Endometrial microvascular endothelial cells (primary cell): ENCODE measurements around the gene P2RY6. TPM values are rescaled to one million over a fixed set of nuclear protein-coding genes. Genes with fewer than 3 reads are reported as not detected.

Experiments used
- in situ Hi-C: cut with HindIII; loops from 2 replicates; pipeline ENCODE4 v1.10.0; 2017; ENCODE audit warnings: low sequenced_read_pairs, low pct_unique_long_range_greater_than_20kb; ENCODE audit errors: inconsistent ontology term
- total RNA-seq: library from RNA; depleted of rRNA; stranded (reverse); fragments of >200 nt; gene quantifications from one replicate; pipeline ENCODE4 v1.2.3, GENCODE V29; 2015; ENCODE audit errors: inconsistent ontology term

P2RY6 gene
- total RNA-seq, 1 donor from 2014 or later, result not detected

DNA sequence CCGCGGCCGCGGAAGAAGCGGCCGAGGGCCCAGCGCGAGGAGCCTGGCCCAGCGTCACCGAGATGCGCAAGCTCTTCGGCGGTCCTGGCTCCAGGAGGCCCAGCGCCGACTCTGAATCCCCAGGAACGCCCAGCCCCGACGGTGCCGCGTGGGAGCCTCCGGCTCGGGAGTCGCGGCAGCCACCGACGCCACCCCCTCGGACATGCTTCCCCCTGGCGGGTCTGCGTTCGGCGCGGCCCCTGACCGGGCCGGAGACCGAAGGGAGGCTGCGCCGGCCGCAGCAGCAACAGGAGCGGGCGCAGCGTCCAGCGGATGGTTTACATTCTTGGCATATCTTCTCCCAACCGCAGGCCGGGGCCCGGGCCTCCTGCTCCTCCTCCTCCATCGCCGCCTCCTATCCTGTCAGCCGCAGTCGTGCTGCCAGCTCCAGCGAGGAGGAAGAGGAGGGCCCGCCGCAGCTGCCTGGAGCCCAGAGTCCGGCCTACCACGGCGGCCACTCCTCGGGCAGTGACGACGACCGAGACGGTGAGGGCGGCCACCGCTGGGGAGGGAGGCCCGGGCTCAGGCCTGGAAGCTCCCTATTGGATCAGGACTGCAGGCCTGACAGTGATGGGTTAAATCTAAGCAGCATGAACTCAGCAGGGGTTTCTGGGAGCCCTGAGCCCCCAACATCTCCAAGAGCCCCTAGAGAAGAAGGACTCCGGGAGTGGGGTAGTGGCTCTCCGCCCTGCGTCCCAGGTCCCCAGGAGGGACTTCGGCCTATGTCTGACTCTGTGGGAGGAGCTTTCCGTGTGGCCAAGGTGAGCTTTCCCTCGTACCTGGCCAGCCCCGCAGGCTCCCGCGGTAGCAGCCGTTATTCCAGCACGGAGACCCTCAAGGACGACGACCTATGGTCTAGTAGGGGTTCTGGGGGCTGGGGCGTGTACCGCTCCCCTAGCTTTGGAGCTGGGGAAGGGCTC lies 37.1 kb downstream of the P2RY6 start:
- in situ Hi-C loops, result no loop called here

DNA sequence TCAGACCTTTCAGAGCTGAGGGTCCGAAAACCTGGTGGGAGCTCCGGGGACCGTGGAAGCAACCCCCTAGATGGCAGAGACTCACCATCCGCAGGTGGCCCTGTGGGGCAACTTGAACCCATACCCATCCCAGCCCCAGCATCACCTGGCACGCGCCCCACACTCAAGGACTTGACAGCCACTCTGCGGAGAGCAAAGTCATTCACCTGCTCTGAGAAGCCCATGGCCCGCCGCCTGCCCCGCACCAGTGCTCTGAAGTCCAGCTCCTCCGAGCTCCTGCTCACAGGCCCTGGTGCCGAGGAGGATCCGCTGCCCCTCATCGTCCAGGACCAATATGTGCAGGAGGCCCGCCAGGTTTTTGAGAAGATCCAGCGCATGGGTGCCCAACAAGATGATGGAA lies 37.9 kb downstream of the P2RY6 start:
- in situ Hi-C loops, result no loop called here

DNA sequence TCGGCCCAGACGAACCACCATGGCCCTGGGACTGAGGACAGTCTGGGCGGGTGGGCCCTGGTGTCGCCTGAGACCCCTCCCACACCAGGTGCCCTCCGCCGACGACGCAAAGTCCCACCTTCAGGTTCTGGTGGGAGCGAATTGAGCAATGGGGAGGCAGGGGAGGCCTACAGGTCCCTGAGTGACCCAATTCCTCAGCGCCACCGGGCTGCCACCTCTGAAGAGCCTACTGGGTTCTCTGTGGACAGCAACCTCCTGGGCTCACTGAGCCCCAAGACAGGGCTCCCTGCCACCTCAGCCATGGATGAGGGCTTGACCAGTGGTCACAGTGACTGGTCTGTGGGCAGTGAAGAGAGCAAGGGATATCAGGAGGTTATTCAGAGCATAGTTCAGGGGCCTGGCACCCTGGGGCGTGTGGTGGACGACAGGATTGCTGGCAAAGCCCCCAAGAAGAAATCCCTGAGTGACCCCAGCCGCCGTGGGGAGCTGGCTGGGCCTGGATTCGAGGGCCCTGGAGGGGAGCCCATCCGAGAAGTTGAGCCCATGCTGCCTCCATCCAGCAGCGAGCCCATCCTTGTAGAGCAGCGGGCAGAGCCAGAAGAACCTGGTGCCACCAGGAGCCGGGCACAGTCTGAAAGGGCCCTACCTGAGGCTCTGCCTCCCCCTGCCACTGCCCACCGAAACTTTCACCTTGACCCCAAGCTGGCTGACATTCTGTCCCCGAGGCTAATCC lies 38.7 kb downstream of the P2RY6 start:
- in situ Hi-C loops, result no loop called here

DNA sequence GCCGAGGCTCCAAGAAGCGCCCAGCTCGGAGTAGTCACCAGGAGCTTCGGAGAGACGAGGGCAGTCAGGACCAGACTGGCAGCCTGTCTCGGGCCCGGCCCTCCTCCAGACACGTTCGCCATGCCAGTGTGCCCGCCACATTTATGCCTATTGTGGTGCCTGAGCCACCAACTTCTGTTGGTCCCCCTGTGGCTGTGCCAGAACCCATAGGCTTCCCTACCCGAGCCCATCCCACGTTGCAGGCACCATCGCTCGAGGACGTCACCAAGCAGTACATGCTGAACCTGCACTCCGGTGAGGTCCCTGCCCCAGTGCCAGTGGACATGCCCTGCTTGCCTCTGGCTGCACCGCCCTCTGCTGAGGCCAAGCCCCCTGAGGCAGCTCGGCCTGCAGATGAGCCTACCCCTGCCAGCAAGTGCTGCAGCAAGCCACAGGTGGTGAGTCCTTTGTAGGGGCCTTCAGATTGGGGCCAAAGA lies 39.3 kb downstream of the P2RY6 start:
- in situ Hi-C loops, result no loop called here

DNA sequence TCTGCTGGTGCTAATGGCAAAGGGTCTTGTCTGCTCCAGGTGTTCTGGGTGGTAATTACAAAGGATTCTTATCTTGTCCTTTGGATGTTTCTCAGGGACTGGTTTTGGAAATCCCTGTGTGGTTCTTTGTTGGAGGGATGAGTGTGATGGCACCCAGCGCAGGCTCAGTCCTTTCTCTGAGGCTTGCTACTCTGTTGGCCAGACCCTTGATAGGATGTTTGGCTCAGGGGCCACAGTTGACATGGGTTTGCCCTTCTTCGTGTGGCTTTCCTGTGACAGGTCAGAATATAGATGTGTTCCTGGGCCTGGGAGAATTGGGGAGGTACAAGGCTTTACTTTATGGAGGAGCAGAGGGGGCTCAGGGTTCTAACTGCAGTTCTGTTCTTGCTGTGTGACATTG lies 39.9 kb downstream of the P2RY6 start:
- in situ Hi-C loops, result no loop called here

DNA sequence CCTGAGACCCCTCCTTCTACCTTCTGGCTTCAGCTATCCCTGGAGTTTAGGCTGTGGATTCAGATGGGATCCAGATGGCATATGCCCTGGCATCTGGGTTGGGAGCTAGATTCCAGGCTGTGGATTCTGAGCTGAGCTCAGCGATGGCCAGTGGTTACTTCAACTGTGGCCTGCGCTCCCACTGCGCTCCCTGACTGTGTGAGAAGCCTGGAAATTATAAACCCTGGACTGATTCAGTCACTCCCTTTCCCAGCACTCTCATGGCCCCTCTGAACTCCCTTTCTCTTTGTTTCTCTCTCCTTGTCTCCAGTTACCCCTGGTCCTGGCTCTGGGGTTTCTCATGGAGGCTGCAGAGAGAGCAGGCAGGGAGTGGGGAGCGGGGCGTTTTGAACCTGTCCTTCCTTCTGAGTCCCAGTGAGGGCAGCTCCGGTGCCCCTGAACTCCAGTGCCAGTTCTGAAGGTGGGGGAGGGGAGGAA lies 40.8 kb downstream of the P2RY6 start:
- in situ Hi-C loops, result no loop called here

DNA sequence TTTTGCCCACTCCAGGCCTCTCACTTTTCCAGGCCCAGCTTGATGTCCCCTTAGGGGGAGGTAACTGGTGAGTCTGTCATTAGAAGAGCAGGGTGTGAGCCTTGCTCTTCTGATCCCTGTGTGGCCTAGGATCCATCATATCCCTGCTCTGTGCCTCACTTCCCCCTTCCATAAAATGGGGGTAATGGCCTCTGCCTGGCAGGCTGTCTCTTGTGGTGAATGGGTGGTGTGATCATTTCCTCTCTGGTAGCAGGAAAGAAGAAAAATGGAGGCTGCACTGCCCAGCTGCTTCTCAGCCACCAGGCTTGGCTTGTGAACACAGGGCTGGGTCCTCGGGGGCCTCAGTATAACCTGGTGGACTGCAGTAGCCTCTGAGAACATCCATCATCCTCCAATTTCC lies 41.5 kb downstream of the P2RY6 start:
- in situ Hi-C loops, result no loop called here

DNA sequence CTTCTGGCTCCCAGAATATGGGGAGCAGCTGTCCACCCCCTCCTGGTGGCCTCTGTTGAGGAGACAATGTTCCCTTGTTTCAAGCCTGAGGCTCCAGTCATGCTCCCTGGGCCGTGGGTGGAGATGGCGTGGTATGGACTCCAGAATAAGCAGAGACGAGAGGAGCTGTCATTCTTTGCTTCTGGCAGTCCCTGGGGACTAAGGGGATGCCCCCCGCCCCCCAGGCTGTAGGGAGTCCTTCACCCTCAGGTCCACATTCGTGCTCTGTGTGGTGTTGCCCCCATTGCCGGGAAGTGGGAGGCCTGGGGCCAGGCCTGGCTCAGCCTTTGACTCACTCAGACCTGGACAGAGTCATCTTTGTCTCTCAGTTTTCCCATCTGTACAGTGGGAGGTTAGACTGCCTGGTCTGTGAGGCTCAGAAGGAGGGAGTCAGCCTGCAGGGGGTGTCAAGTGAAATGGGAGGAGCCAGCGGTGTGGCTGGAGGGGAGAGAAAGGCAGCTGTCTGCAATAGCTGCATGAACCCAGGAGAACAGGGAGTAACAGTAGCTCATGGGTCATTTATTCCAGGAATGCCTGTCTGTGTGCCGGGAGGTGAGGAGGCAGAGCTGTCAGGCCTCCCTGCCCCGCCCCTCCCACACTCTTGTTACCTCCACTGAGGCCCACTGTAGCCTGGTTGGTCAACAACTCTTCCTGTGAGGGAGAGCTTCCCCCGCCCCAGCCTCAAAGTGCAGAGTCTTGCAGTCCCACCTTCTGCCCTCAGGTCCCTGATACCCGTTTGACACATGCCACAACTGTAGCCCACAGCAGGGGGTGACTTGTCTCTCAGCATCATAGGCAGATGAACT lies 42.2 kb downstream of the P2RY6 start:
- in situ Hi-C loops, result no loop called here

DNA sequence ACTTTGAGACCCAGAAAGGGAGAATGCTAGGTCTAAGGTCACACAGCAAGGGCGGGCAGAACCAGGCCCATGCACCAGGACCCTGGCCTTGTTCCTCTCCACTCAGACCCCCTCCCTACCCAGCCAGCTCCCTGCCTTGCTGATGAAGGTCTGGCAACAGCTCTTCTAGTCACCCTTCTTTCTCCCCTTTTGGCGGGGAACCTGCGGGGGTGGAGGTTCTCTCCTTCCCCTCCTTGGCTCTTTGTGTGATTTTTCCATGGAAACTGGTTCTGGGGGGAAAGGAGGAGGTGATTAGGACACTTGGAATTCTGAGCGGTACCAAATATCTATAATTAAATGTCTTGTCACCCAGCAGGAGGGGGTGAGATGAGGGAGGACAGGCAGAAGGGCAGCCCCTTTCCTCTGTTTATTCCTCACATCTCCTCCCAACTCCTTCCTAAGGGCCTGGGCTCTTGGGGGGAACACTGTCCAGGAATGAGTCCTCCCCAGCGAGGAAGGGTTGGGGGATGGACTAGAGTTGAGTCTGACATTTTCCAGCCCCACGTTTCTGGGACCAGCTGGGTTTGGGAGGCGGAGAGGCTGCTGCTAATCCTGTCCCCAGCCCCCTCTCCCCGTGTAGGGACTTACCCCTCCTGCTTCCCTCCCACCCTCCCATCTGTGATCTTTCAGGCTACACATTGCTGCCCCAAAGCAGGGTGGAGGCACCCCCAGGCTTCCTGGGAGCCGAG lies 43.3 kb downstream of the P2RY6 start:
- in situ Hi-C loops, result no loop called here

DNA sequence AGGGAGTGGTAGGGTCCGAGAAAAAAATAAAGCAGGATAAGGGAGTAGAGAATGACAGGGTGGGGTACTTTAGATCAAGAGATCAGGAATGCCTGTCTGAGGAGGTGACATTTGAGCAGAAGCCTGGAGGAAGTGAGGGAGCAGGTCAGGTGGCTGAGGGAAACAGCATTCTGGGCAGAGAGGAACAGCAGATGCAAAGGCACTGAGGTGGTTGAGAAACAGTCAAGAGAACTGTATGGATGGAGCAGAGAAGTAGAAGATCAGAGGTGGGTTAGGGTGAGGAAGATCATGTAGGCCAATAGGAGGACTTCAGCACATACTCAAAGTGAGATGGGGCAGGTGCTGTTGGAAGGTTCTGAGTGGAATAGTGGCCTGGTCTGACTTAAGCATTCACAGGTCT lies 44.3 kb downstream of the P2RY6 start:
- in situ Hi-C loops, result no loop called here

DNA sequence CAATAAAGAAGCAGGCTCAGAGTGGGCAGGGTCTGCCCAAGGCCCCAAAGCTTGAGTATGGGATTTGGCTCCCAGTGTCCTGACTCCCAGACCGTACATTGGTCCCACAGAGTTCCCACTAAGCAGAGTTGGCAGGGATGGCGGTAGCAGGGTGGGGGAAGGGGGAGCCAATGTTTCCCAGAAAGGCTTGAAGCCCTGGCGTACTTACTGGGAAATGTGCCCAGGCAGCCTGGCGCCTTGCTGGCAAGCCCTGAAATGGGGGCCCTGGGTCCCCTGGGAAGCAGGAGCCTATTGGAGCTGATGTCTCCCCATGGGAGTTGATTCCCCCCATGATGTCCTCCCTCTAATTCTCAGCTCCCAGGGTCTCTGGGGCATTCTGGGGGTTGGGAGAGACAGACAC lies 45.2 kb downstream of the P2RY6 start:
- in situ Hi-C loops, result no loop called here

DNA sequence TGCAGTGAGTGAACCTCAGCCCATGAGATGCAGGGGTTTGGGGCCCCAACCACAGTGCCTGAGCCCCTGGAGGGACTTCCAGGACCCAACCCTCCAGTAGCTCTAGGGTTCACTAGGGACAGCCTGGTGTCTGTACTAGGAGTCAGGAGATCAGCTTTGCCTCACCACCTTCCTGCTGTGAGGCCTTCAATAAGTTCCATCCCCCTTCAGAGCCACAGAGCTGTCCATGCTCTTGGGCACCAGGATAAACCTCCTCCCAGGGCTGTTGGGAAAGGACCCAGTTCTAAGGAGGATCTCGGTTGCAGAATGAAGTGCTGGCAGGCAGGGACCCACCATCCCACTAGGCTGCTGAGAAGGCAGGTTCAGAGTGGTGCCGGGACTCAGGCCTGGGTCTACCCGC lies 45.7 kb downstream of the P2RY6 start:
- in situ Hi-C loops, result no loop called here

DNA sequence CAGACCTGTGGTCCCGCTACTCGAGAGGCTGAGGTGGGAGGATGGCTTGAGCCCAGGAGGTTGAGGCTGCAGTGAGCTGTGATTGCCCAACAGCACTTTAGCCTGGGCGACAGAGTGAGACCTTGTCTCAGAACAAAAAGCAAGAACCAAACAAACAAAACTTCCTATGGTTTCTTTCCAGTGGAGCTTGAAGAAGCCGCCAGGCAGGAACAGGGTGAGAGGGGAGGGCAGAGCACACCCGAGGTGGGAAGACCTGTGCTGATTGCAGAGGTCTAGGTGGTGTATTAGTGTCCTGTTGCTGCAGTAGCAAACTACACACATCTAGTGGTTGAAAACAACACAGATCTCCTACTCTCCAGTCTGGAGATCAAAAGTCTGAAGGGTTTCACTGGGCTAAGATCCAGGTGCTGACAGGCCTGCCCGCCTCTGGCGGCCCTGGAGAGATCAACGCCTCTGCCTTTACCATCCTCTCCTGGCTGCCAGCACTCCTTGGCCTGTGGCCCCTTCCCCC lies 46.4 kb downstream of the P2RY6 start:
- in situ Hi-C loops, result no loop called here

DNA sequence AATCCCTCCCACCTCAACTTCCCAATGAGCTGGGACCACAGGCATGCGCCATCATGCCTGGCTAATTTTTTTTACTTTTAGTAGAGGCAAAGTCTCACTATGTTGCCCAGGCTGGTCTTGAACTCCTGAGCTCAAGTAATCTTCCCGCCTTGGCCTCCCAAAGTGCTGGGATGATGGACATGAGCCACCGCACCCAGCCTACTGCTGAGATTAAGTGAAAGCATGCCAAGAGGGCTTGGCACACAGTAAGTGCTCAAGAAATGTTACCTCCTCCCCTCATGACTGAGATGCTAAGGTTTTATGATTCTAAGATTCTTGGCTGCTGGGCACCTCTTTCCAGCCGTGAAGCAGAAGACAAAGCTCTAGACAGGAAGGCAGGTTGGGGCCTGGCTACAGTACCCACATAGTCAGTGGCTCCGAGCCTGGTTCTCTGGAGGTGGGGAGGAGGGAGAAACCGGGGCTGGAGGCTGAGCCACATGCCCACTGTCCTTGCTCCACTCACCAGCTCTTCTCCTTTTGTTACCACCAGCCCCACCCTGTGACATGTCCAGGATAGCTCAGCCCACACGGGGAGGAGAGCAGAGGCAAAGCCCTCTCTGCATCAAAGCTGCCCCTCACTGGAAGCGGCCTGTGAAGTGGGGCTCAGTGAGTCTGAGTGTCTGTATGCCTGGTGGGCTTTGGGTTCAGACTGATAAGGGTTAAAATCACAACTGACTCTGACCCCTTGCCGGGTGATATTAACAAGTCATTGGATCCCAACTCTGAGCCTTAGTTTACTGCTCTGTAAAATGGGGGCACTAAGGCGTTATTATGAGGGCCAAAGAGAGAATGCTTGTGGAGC lies 48.8 kb downstream of the P2RY6 start:
- in situ Hi-C loops, result no loop called here

DNA sequence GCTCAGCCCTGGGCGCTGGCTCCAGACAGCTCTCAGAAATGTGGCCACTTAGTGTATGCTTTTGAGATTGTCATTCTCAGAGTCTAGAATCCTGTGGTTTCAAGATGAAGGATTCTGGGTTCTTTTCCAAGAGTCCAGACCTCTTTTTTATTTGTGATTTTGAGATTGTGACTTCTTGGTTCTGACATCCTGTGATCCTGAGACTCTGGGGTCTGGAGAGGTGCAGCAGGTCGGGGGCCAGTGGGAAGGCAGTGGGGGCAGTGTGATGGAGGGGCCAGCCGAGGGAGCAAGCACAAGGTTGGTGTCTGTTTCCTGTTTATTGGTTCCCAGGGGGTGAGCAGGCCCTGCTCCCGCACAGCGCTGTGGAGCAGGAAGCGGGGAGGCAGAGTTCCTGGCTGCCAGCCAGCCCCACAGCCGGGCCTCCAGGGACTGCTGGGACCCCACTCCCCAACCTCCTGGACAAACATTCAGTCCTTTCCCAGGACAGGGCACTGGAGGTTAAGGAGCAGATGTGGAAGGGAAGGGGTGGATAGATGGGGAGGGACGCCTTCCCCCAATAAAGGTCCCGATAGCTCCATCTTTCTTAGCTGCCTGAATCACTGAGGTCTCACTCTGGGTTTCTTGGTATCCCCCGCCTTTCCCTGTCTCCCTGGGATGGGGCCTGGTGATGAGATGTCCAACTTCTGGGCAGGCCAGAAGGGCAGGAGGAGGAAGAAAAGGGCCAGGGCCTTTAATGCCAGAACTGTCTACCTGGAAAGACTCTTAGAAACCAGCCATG lies 49.7 kb downstream of the P2RY6 start:
- in situ Hi-C loops, result no loop called here

DNA sequence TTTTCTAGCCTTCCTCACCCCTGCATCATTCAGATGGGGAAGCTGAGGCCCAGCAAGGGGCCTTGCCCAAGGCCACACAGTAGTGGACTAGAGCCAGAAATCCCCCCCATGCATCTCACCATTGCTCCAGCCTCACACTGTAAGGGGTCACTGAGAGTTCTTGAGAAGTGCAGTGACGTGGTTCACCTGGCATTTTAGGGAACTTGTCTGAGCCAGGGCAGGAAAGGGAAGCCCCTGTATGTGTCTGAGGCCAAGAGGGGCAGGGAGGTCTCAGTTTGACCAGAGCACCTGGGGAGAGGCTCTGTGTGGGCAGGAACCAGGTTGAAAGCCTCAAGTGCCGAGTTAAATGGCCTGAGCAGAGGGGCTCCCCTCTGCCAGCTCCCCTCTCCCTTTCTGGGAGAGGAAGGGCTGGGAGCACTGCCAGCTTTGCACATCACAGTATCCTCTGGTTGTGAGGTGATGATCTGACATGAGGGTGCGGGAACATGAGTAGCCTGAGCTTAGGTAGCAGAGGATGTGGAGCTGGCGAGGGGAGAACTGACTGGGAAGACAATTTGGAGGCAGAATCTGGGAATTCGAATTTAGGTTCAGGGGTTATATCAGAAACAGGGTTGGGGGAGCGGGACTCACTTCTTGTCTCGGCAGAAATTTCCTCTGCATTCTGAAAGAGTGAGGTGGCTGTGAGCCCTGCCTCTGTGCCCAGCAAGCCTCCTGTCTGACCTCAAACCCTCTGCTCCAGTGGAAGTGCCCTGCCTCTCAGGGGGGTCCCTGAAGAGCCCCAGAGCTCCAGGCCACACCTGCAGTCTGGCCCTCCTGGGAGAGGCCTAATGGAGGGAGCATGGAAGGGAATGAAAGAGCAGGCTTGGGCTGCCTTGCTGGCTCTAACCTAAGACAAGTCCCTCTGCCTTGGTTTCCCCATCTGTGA lies 50.5 kb downstream of the P2RY6 start:
- in situ Hi-C loops, result no loop called here
